Measurements from ENCODE around the gene LIN7A. TPM values are rescaled to one million over a fixed set of nuclear protein-coding genes. Genes with fewer than 3 reads are reported as not detected.

Gene LIN7A
- total and polyA plus RNA-seq, 2 experiments from 2014 or later, result 3.0 to 10.3 TPM

DNA sequence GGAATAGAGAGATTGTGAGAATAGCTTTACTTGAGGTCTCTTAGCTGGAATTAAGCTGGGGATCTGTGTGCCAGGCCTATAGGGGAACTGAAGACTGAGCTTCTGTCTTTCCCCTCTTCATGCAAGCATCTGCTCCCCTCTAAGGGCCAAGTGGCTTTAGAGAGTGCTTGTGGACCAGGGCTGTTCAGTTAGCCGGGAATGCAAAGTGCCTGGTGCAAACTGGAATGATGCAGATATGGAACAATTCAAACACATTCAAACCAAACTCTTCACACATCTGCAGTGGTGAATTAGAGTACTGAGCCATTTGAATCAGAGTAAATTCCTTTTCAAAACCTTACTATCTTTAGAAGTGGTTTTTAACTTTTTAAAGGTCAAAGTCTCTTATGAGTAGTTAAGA lies 99.0 kb downstream of the LIN7A start:
- Histone ChIP-seq H3K4me1 (ENCODE audit: low read depth) (peaks cover 9% of the 10 kb centered on the region), H3K36me3 (no peaks in the 10 kb centered on the region), H3K27ac (no peak overlapping the region), H3K4me3 (no peak overlapping the region), H3K9me3 (ENCODE audit: low read depth) (no peaks in the 10 kb centered on the region), H3K27me3 (no peaks in the 10 kb centered on the region)
- TF ChIP-seq, protein P1, sequence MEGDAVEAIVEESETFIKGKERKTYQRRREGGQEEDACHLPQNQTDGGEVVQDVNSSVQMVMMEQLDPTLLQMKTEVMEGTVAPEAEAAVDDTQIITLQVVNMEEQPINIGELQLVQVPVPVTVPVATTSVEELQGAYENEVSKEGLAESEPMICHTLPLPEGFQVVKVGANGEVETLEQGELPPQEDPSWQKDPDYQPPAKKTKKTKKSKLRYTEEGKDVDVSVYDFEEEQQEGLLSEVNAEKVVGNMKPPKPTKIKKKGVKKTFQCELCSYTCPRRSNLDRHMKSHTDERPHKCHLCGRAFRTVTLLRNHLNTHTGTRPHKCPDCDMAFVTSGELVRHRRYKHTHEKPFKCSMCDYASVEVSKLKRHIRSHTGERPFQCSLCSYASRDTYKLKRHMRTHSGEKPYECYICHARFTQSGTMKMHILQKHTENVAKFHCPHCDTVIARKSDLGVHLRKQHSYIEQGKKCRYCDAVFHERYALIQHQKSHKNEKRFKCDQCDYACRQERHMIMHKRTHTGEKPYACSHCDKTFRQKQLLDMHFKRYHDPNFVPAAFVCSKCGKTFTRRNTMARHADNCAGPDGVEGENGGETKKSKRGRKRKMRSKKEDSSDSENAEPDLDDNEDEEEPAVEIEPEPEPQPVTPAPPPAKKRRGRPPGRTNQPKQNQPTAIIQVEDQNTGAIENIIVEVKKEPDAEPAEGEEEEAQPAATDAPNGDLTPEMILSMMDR (IDR thresholded peaks at IDR 0.05; ENCODE audit: low read depth, low read length), result no peak
- DNase-seq (ENCODE audit: low read depth in 1 of 2, low spot score in 1 of 2), result peak in 1 of 2 donors; percentile 44

DNA sequence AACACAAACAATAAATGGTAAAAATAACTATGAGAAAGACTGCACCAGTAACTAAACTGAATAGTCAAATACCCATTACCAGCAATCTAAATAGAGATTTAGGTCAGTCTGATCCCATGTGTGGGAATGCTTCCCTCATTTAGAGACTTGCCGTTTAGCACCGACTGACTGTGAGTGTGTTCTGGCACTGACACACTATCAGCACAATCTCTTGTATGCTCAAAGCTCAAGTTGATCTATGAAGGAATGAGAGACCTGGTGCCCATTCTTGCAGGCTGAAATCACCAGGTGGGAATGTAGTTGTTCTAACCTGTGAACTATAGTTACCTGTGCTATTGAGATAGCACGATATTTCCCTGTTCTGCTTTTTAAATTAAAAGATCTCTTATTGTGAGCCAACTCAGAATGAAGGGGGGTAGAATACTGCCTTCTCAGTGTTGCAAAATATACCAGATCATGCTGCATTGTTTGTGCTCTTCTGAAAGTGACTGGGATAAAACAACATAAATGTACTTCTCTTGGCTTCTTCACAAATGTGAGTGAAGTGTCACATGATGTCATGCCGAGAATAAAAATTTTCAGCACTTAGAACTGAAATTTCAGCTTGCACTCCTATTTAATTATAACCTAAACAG lies 99.6 kb downstream of the LIN7A start:
- TF ChIP-seq, protein P1 (IDR thresholded peaks at IDR 0.05; ENCODE audit: low read depth, low read length), result no peak
- no peaks in the 10 kb centered on the region for H3K36me3 ChIP-seq
- no peak overlapping the region for H3K27ac ChIP-seq
- no peaks in the 10 kb centered on the region for H3K27me3 ChIP-seq
- no peak for DNase-seq (ENCODE audit: low read depth in 1 of 2, low spot score in 1 of 2)
- no peaks in the 10 kb centered on the region for H3K9me3 ChIP-seq (ENCODE audit: low read depth)
- peaks cover 9% of the 10 kb centered on the region for H3K4me1 ChIP-seq (ENCODE audit: low read depth)
- H3K4me3 ChIP-seq, result no peak overlapping the region

DNA sequence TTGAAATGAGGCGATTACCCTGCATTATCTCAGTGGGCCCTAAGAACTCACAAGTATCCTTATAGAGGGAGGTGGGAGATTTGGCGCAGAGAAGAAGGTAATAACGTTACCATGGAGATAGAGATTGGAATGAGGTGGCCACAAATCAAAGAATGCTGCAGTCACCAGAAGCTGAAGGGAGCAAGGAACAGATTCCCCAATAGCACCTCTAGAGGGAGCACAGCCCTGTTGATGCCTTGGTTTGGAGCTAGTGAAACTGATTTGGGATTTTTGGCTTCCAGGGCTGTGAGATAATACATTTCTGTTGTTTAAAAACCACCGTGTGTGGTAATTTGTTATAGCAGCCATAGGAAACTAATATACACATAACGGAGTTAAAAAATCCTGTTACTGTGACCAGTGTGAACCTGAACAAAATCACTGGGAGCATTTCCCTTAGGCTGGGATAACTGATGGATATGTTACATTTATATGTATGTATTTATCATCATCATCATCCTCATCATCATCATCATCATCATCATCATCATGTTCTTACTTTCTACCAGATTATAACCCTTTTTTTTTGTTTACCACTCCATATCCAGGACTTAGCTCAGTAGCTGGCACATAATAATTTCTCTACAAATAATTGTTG lies 100.3 kb downstream of the LIN7A start:
- peak; percentile 66 to 79 for DNase-seq (ENCODE audit: low read depth in 1 of 2, low spot score in 1 of 2)
- TF ChIP-seq, protein P1 (IDR thresholded peaks at IDR 0.05; ENCODE audit: low read depth, low read length), result peak; percentile 93
- H3K27me3 ChIP-seq, result no peaks in the 10 kb centered on the region
- H3K36me3 ChIP-seq, result no peaks in the 10 kb centered on the region
- H3K4me1 ChIP-seq (ENCODE audit: low read depth), result peaks cover 9% of the 10 kb centered on the region
- H3K9me3 ChIP-seq (ENCODE audit: low read depth), result no peaks in the 10 kb centered on the region
- no peak overlapping the region for H3K27ac ChIP-seq
- no peak overlapping the region for H3K4me3 ChIP-seq

DNA sequence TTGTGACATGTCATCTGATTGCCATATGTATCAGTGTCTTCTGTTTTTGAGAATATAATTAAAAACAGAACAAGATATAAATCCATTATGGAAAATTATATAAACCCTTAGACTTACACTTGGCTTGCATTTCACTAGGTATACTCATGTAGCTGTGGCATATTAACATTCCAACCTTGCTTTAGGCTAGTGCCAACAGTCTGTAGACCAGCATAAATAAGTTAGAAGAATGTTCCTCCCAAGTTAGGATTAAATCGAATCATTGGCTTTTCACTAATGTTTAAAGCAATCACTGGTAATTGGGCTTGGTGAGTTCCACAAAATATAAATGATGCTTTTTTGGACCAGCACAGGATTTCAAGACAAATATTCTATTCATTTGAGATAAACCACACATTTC lies 103.0 kb downstream of the LIN7A start:
- Histone ChIP-seq H3K27me3 (no peaks in the 10 kb centered on the region), H3K4me3 (no peak overlapping the region), H3K27ac (no peak overlapping the region), H3K36me3 (no peaks in the 10 kb centered on the region), H3K4me1 (ENCODE audit: low read depth) (peaks cover 9% of the 10 kb centered on the region), H3K9me3 (ENCODE audit: low read depth) (no peaks in the 10 kb centered on the region)
- TF ChIP-seq, protein P1 (IDR thresholded peaks at IDR 0.05; ENCODE audit: low read depth, low read length), result no peak
- no peak for DNase-seq (ENCODE audit: low read depth in 1 of 2, low spot score in 1 of 2)

DNA sequence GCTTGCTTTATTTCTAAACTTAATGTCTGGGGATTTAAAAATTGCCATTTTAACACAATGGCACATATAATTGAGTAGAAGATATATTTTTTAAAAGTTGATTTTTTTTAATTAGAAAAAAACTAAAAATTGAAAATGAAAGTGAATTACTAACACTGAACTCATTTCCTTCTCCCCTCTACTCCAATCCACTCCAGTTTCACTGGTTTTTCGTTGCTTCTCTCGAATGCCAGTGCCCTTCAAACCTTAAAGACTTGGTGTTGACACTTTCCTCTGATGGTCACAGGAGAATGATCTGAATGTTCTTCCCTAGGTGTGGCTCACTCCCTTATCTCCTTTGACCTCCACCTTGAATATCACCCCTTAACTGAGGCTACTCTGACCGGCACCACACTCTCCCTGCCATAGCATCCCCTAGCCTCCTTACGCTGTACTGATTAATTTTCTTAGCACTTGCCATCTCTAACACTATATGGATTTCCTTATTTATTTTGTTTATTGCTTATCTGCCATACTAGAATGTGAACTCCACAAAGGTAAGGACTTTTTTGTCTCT lies 107.1 kb downstream of the LIN7A start:
- H3K9me3 ChIP-seq (ENCODE audit: low read depth), result no peaks in the 10 kb centered on the region
- no peaks in the 10 kb centered on the region for H3K36me3 ChIP-seq
- no peak overlapping the region for H3K4me3 ChIP-seq
- H3K27me3 ChIP-seq, result no peaks in the 10 kb centered on the region
- DNase-seq (ENCODE audit: low read depth in 1 of 2, low spot score in 1 of 2), result no peak
- no peak overlapping the region for H3K27ac ChIP-seq
- TF ChIP-seq, protein P1 (IDR thresholded peaks at IDR 0.05; ENCODE audit: low read depth, low read length), result no peak
- H3K4me1 ChIP-seq (ENCODE audit: low read depth), result no peaks in the 10 kb centered on the region

All from cardiac muscle cell (in vitro differentiated cells and primary cell).